Gastrocnemius medialis (tissue), 4 donors: ENCODE measurements around the gene ALG12.

ENCODE experiments used
- POLR2A ChIP-seq, 2 donors: fragments of 450-650 bp; IDR thresholded peaks; one replicate each; pipeline ENCODE4 v1.6.1; 2017; ENCODE audit warnings: antibody characterized with exemption in 2 of 2, mild to moderate bottlenecking in 2 of 2, moderate library complexity in 2 of 2
- TF ChIP-seq, protein P1 (sequence below), 5 experiments: fragments of 450-650 bp in 3 of 5; fragments of 200-600 bp in 2 of 5; sonication (generic) in 2 of 5; IDR thresholded peaks in 4 of 5; conservative IDR thresholded peaks in 1 of 5; 1 replicate in 4 of 5; 2 replicates in 1 of 5; pipeline ENCODE4 v1.5.1; 2016 to 2019; ENCODE audit warnings: antibody characterized with exemption in 5 of 5, mild to moderate bottlenecking in 3 of 5, moderate library complexity in 3 of 5

DNA sequence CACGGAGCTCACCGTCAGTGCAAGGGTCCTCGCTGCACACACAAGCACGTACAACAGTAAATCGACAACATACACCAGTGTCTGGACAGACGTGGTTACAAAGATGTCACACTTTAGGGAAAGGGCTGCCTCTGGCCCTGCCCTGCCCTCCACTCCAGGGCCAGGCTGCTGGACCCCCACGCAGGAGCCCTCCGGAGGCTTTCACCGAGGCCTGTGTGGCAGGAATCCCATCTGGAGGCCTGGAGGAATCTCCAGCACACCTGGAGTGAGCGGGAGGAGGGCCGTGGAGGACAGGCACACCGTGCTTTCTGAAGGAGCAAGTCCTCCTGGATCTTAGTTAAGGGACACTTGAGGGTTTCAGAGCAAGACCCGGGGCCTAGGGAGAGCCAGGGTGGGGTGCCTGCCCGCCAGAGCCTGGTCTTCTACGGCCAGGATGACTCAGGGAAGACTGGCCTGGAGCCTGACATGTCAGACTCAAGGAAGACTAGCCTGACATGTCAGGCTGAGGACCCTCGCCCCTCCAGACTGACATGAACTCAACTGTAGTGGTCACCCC is 40.2 kb upstream of the ALG12 start:
- TF ChIP-seq, protein P1, sequence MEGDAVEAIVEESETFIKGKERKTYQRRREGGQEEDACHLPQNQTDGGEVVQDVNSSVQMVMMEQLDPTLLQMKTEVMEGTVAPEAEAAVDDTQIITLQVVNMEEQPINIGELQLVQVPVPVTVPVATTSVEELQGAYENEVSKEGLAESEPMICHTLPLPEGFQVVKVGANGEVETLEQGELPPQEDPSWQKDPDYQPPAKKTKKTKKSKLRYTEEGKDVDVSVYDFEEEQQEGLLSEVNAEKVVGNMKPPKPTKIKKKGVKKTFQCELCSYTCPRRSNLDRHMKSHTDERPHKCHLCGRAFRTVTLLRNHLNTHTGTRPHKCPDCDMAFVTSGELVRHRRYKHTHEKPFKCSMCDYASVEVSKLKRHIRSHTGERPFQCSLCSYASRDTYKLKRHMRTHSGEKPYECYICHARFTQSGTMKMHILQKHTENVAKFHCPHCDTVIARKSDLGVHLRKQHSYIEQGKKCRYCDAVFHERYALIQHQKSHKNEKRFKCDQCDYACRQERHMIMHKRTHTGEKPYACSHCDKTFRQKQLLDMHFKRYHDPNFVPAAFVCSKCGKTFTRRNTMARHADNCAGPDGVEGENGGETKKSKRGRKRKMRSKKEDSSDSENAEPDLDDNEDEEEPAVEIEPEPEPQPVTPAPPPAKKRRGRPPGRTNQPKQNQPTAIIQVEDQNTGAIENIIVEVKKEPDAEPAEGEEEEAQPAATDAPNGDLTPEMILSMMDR (IDR thresholded peaks at IDR 0.05 in 4 of 5, conservative IDR thresholded peaks at IDR 0.05 in 1 of 5), result no peak
- no peak for TF ChIP-seq POLR2A (IDR thresholded peaks at IDR 0.05)
